Karpas-422 (cell line): ENCODE data around the gene RXRA. TPM values are rescaled to one million over a fixed set of nuclear protein-coding genes. Genes with fewer than 3 reads are reported as not detected.

ENCODE experiments used
- DNase-seq: peaks from one replicate; pipeline ENCODE4 v3.0.0-alpha.2; 2015
- H2AFZ ChIP-seq: fragments of 200-600 bp; sonication (generic); 2 replicates; pipeline ENCODE4 v1.6.1; 2014; ENCODE audit warnings: antibody characterized with exemption, low read length, mixed read lengths
- H3K27ac ChIP-seq: fragments of 200-600 bp; sonication (generic); 2 replicates; pipeline ENCODE4 v1.5.1; 2014; ENCODE audit warnings: mild to moderate bottlenecking, low read length, moderate library complexity
- H3K27me3 ChIP-seq: fragments of 200-600 bp; sonication (generic); 2 replicates; pipeline ENCODE4 v1.6.1; 2014; ENCODE audit warnings: low read length, mixed read lengths
- H3K36me3 ChIP-seq: fragments of 200-600 bp; sonication (generic); 2 replicates; pipeline ENCODE4 v1.6.1; 2014; ENCODE audit warnings: low read length, mixed read lengths; ENCODE audit not compliant: insufficient read depth
- H3K4me1 ChIP-seq: fragments of 200-600 bp; sonication (generic); 2 replicates; pipeline ENCODE4 v1.6.1; 2014; ENCODE audit warnings: mild to moderate bottlenecking, low read length, mixed read lengths
- H3K4me2 ChIP-seq: fragments of 200-600 bp; sonication (generic); 2 replicates; pipeline ENCODE4 v1.6.1; 2014; ENCODE audit warnings: low read length, low read depth, mild to moderate bottlenecking; ENCODE audit not compliant: poor library complexity, severe bottlenecking
- H3K4me3 ChIP-seq: fragments of 200-600 bp; sonication (generic); 2 replicates; pipeline ENCODE4 v1.5.1; 2014; ENCODE audit warnings: mild to moderate bottlenecking, antibody characterized with exemption, low read length, mixed read lengths
- H3K79me2 ChIP-seq: fragments of 200-600 bp; sonication (generic); 2 replicates; pipeline ENCODE4 v1.6.1; 2014; ENCODE audit warnings: mild to moderate bottlenecking, low read length, mixed read lengths
- H3K9ac ChIP-seq: fragments of 200-600 bp; sonication (generic); 2 replicates; pipeline ENCODE4 v1.6.0; 2014; ENCODE audit warnings: low read length
- H3K9me2 ChIP-seq: fragments of 200-600 bp; sonication (generic), shearing (Covaris generic); replicated peaks from 2 replicates; pipeline ENCODE4 v1.6.0; 2014; ENCODE audit warnings: mild to moderate bottlenecking, low read length, moderate library complexity; ENCODE audit not compliant: insufficient read depth
- H3K9me3 ChIP-seq: fragments of 300-700, 200-600 bp; sonication (generic); 2 replicates; pipeline ENCODE4 v1.6.1; 2014; ENCODE audit warnings: low read length, mixed read lengths
- H4K20me1 ChIP-seq: fragments of 200-600 bp; sonication (generic); 2 replicates; pipeline ENCODE4 v1.6.1; 2014; ENCODE audit warnings: mild to moderate bottlenecking, antibody characterized with exemption, low read length, low read depth; ENCODE audit not compliant: insufficient read depth
- total RNA-seq: library from RNA; depleted of rRNA; stranded (reverse); fragments of >200 nt; shearing (Covaris generic); gene quantifications from 2 replicates; pipeline ENCODE4 v1.2.3, GENCODE V29; 2014; ENCODE audit warnings: low replicate concordance

The RXRA gene
- total RNA-seq, 1 experiment from 2014 or later: not detected

GRCh38 chr9:134381671-134382516 lies 55.6 kb downstream of the RXRA start:
- H4K20me1 ChIP-seq: no peaks in the 10 kb centered on the region
- H3K9me3 ChIP-seq: no peaks in the 10 kb centered on the region
- H3K36me3 ChIP-seq: no peaks in the 10 kb centered on the region
- H3K9ac ChIP-seq: no peak overlapping the region
- H3K4me3 ChIP-seq: no peak overlapping the region
- H3K27me3 ChIP-seq: no peaks in the 10 kb centered on the region
- no peak overlapping the region for H3K27ac ChIP-seq
- H2AFZ ChIP-seq: no peak overlapping the region
- H3K4me1 ChIP-seq: no peaks in the 10 kb centered on the region
- no peaks in the 10 kb centered on the region for H3K79me2 ChIP-seq
- H3K4me2 ChIP-seq: no peak overlapping the region
- H3K9me2 ChIP-seq: no peaks in the 10 kb centered on the region
- peak; percentile 63 for DNase-seq

- Histone ChIP-seq H3K36me3 (no peaks in the 10 kb centered on the region), H3K4me1 (no peaks in the 10 kb centered on the region), H3K4me2 (no peak overlapping the region), H3K27ac (no peak overlapping the region), H2AFZ (no peak overlapping the region), H3K9me3 (no peaks in the 10 kb centered on the region), H3K9ac (no peak overlapping the region), H3K4me3 (no peak overlapping the region), H3K9me2 (no peaks in the 10 kb centered on the region), H3K79me2 (no peaks in the 10 kb centered on the region), H3K27me3 (no peaks in the 10 kb centered on the region), H4K20me1 (no peaks in the 10 kb centered on the region)
- no peak for DNase-seq
Measured at GRCh38 chr9:134382733-134383132, 56.5 kb downstream of the RXRA start.

- Histone ChIP-seq H3K4me2 (no peak overlapping the region), H3K9me2 (no peaks in the 10 kb centered on the region), H4K20me1 (no peaks in the 10 kb centered on the region), H3K36me3 (no peaks in the 10 kb centered on the region), H3K4me1 (no peaks in the 10 kb centered on the region), H3K4me3 (no peak overlapping the region), H3K27ac (no peak overlapping the region), H3K9ac (no peak overlapping the region), H3K79me2 (no peaks in the 10 kb centered on the region), H2AFZ (no peak overlapping the region), H3K27me3 (no peaks in the 10 kb centered on the region), H3K9me3 (no peaks in the 10 kb centered on the region)
- DNase-seq: no peak
Measured at GRCh38 chr9:134383148-134383547, 56.9 kb downstream of the RXRA start.

- H2AFZ ChIP-seq: no peak overlapping the region
- H3K4me3 ChIP-seq: no peak overlapping the region
- H3K4me2 ChIP-seq: no peak overlapping the region
- H3K9me2 ChIP-seq: no peaks in the 10 kb centered on the region
- no peak overlapping the region for H3K9ac ChIP-seq
- no peaks in the 10 kb centered on the region for H3K36me3 ChIP-seq
- no peaks in the 10 kb centered on the region for H3K27me3 ChIP-seq
- DNase-seq: no peak
- H3K4me1 ChIP-seq: no peaks in the 10 kb centered on the region
- H3K79me2 ChIP-seq: no peaks in the 10 kb centered on the region
- H4K20me1 ChIP-seq: no peaks in the 10 kb centered on the region
- H3K27ac ChIP-seq: no peak overlapping the region
- no peaks in the 10 kb centered on the region for H3K9me3 ChIP-seq
Measured at GRCh38 chr9:134384811-134385479, 58.7 kb downstream of the RXRA start.

- Histone ChIP-seq H3K4me2 (no peak overlapping the region), H3K4me1 (no peaks in the 10 kb centered on the region), H3K4me3 (no peak overlapping the region), H3K36me3 (no peaks in the 10 kb centered on the region), H4K20me1 (no peaks in the 10 kb centered on the region), H3K9ac (no peak overlapping the region), H3K9me3 (no peaks in the 10 kb centered on the region), H2AFZ (no peak overlapping the region), H3K9me2 (no peaks in the 10 kb centered on the region), H3K79me2 (no peaks in the 10 kb centered on the region), H3K27me3 (no peaks in the 10 kb centered on the region), H3K27ac (no peak overlapping the region)
- DNase-seq: no peak
Measured at GRCh38 chr9:134385915-134386314, 59.7 kb downstream of the RXRA start.

GRCh38 chr9:134386951-134387831 lies 60.9 kb downstream of the RXRA start:
- Histone ChIP-seq H3K79me2 (no peaks in the 10 kb centered on the region), H3K27ac (no peak overlapping the region), H3K9me3 (no peaks in the 10 kb centered on the region), H3K9ac (no peak overlapping the region), H3K4me1 (no peaks in the 10 kb centered on the region), H4K20me1 (no peaks in the 10 kb centered on the region), H3K27me3 (no peaks in the 10 kb centered on the region), H3K4me3 (no peak overlapping the region), H3K9me2 (no peaks in the 10 kb centered on the region), H2AFZ (no peak overlapping the region), H3K36me3 (no peaks in the 10 kb centered on the region), H3K4me2 (no peak overlapping the region)
- DNase-seq: no peak

- DNase-seq: no peak
- Histone ChIP-seq H3K27ac (no peak overlapping the region), H3K4me1 (no peaks in the 10 kb centered on the region), H3K36me3 (no peaks in the 10 kb centered on the region), H3K4me2 (no peak overlapping the region), H3K9me2 (no peaks in the 10 kb centered on the region), H3K27me3 (no peaks in the 10 kb centered on the region), H3K79me2 (no peaks in the 10 kb centered on the region), H3K4me3 (no peak overlapping the region), H2AFZ (no peak overlapping the region), H3K9me3 (no peaks in the 10 kb centered on the region), H4K20me1 (no peaks in the 10 kb centered on the region), H3K9ac (no peak overlapping the region)
Measured at GRCh38 chr9:134388289-134388808, 62.1 kb downstream of the RXRA start.

GRCh38 chr9:134388976-134389375 lies 62.7 kb downstream of the RXRA start:
- no peak overlapping the region for H3K27ac ChIP-seq
- DNase-seq: no peak
- no peak overlapping the region for H3K9ac ChIP-seq
- H3K27me3 ChIP-seq: no peaks in the 10 kb centered on the region
- no peaks in the 10 kb centered on the region for H3K36me3 ChIP-seq
- H3K9me3 ChIP-seq: no peaks in the 10 kb centered on the region
- no peak overlapping the region for H3K4me2 ChIP-seq
- no peaks in the 10 kb centered on the region for H3K79me2 ChIP-seq
- no peaks in the 10 kb centered on the region for H3K4me1 ChIP-seq
- H4K20me1 ChIP-seq: no peaks in the 10 kb centered on the region
- no peak overlapping the region for H2AFZ ChIP-seq
- H3K9me2 ChIP-seq: no peaks in the 10 kb centered on the region
- H3K4me3 ChIP-seq: no peak overlapping the region
